K562 (cell line): ENCODE results near the gene UCHL5. TPM values are rescaled to one million over a fixed set of nuclear protein-coding genes. Genes with fewer than 3 reads are reported as not detected.

ENCODE experiments used
- ATAC-seq: fragments of 200-7000 bp; cut with Tn5 transposase; 3 replicates; pipeline ENCODE4 v1.9.1; 2020; ENCODE audit warnings: moderate library complexity
- Bru-seq: library from RNA; stranded (reverse); fragments of 400-500 nt; gene quantifications from one replicate; lab custom pipeline; 2021; lab: Mats Ljungman, UMichigan
- BruChase-seq, 2 experiments: library from RNA; stranded (reverse); fragments of 400-500 nt; gene quantifications; one replicate each; lab custom pipeline; 2021; lab: Mats Ljungman, UMichigan
- BruUV-seq: library from RNA; stranded (reverse); fragments of 400-500 nt; replicated peaks from 2 replicates; lab custom pipeline; 2021; lab: Mats Ljungman, UMichigan
- CTCF ChIA-PET: fragments of 300-600 bp; formaldehyde crosslinking; extraction: SDS; loops from one replicate; lab custom pipeline; 2021; ENCODE audit warnings: low intra/inter-chr PET ratio; lab: Yijun Ruan, JAX
- POLR2A ChIA-PET: fragments of 300-600, 350-650 bp; sonication (Branson Sonifier 250); formaldehyde crosslinking; extraction: SDS; loops from one replicate; lab custom pipeline; 2021; ENCODE audit warnings: antibody characterized with exemption, inconsistent platforms; lab: Yijun Ruan, JAX
- DNase-seq, 4 experiments: peaks; one replicate each; pipeline versions ENCODE4 v3.0.0 to v3.0.0-alpha.2; 2011 to 2018; ENCODE audit warnings: low spot score in 3 of 4, mixed read lengths in 3 of 4; ENCODE audit errors: extremely low read depth in 1 of 4
- FAIRE-seq: peaks from 2 replicates; lab custom pipeline; 2011; peaks lifted over from hg19 to GRCh38; lab: Jason Lieb, UNC
- H2AFZ ChIP-seq: 2 replicates; pipeline ENCODE4 v1.6.0; 2011; ENCODE audit warnings: low read depth, low read length, control low read depth, inconsistent platforms
- H3K27ac ChIP-seq: fragments of 200-600 bp; 3 replicates; pipeline ENCODE4 v1.8.0; 2011; ENCODE audit warnings: low read depth, mild to moderate bottlenecking, control low read depth, inconsistent platforms, low read length, moderate library complexity, mixed read lengths; ENCODE audit errors: extremely low read depth
- H3K27me3 ChIP-seq, 2 experiments: fragments of 300-600 bp in 1 of 2; 2 replicates in 1 of 2; 3 replicates in 1 of 2; pipeline versions ENCODE4 v1.6.0 to v1.8.0; 2011; ENCODE audit warnings: inconsistent platforms in 2 of 2, low read length in 2 of 2, mild to moderate bottlenecking in 1 of 2, mixed read lengths in 1 of 2, moderate library complexity in 1 of 2; ENCODE audit not compliant: control insufficient read depth in 2 of 2, insufficient read depth in 2 of 2
- H3K36me3 ChIP-seq: fragments of 300-600 bp; 3 replicates; pipeline ENCODE4 v1.8.0; 2011; ENCODE audit warnings: mild to moderate bottlenecking, low read length, inconsistent platforms; ENCODE audit not compliant: control insufficient read depth, insufficient read depth
- H3K4me1 ChIP-seq, 2 experiments: fragments of 200-600 bp in 1 of 2; replicated peaks in 1 of 2; 2 replicates in 1 of 2; 3 replicates in 1 of 2; pipeline versions ENCODE4 v1.5.1 to v1.8.0; 2011; ENCODE audit warnings: inconsistent platforms in 2 of 2, low read length in 2 of 2, mild to moderate bottlenecking in 1 of 2, mixed read lengths in 1 of 2, moderate library complexity in 1 of 2; ENCODE audit not compliant: control insufficient read depth in 2 of 2, insufficient read depth in 2 of 2
- H3K4me2 ChIP-seq: 2 replicates; pipeline ENCODE4 v1.6.1; 2011; ENCODE audit warnings: low read length, control low read depth, inconsistent platforms, mixed read lengths; ENCODE audit not compliant: insufficient read depth
- H3K4me3 ChIP-seq: fragments of 200-600 bp; sonication (generic), shearing (Covaris generic); 2 replicates; pipeline ENCODE4 v1.5.1; 2016; ENCODE audit warnings: control low read depth, inconsistent platforms
- H3K79me2 ChIP-seq: fragments of 200-600 bp; 3 replicates; pipeline ENCODE4 v1.8.0; 2011; ENCODE audit warnings: low read length, inconsistent platforms; ENCODE audit not compliant: control insufficient read depth, insufficient read depth
- H3K9ac ChIP-seq, 2 experiments: 2 replicates each; pipeline versions ENCODE4 v1.6.0 to v1.6.1; 2011; ENCODE audit warnings: low read depth in 2 of 2, low read length in 2 of 2, control low read depth in 1 of 2, inconsistent platforms in 1 of 2, mild to moderate bottlenecking in 1 of 2, mixed read lengths in 1 of 2; ENCODE audit not compliant: insufficient read depth in 1 of 2
- H3K9me1 ChIP-seq: one replicate; pipeline ENCODE4 v1.6.0; 2011; ENCODE audit warnings: inconsistent platforms, mild to moderate bottlenecking, low read length, moderate library complexity; ENCODE audit not compliant: control insufficient read depth, insufficient read depth
- H3K9me3 ChIP-seq: replicated peaks from 2 replicates; pipeline ENCODE4 v1.5.1; 2011; ENCODE audit warnings: low read depth, low read length, inconsistent platforms; ENCODE audit not compliant: control insufficient read depth, insufficient read depth
- H4K20me1 ChIP-seq: replicated peaks from 2 replicates; pipeline ENCODE4 v1.6.1; 2011; ENCODE audit warnings: low read length, inconsistent platforms, mixed read lengths; ENCODE audit not compliant: control insufficient read depth, insufficient read depth
- BHLHE40 ChIP-seq: IDR thresholded peaks from 2 replicates; pipeline ENCODE4 v1.6.1; 2011; ENCODE audit warnings: low read length, improper control_type of control experiment
- BMI1 ChIP-seq: fragments of 150-350 bp; IDR thresholded peaks from 2 replicates; pipeline ENCODE4 v1.6.1; 2014; ENCODE audit warnings: low read length
- HNRNPK ChIP-seq: fragments of 200-400 bp; formaldehyde crosslinking; IDR thresholded peaks from one replicate; pipeline ENCODE4 v1.6.1; 2018; ENCODE audit warnings: mild to moderate bottlenecking, low read depth, low read length; ENCODE audit not compliant: poor library complexity, severe bottlenecking
- L3MBTL2 ChIP-seq: fragments of 450-650 bp; IDR thresholded peaks from 2 replicates; pipeline ENCODE4 v1.6.1; 2016; ENCODE audit warnings: mild to moderate bottlenecking, moderate library complexity
- LEF1 ChIP-seq: fragments of 450-650 bp; IDR thresholded peaks from 2 replicates; pipeline ENCODE4 v1.6.1; 2016; ENCODE audit warnings: mild to moderate bottlenecking
- SAP30 ChIP-seq: fragments of 200-600 bp; sonication (generic); IDR thresholded peaks from 2 replicates; pipeline ENCODE4 v1.6.1; 2012; ENCODE audit warnings: borderline replicate concordance, low read depth, mild to moderate bottlenecking, moderate library complexity, low read length, control low read depth, inconsistent platforms; ENCODE audit not compliant: insufficient read depth, poor library complexity, severe bottlenecking
- TBP ChIP-seq: optimal IDR thresholded peaks from 2 replicates; pipeline ENCODE3; 2011; ENCODE audit warnings: low read depth, low read length, improper control_type of control experiment
- TEAD1 ChIP-seq, 2 experiments: fragments of 450-650 bp in 1 of 2; sonication (generic) in 1 of 2; formaldehyde crosslinking; IDR thresholded peaks; 2 replicates each; pipeline versions ENCODE4 v1.4.0 to v1.8.0; 2020 to 2022; ENCODE audit warnings: mild to moderate bottlenecking in 2 of 2, missing genetic modification reagents in 1 of 2
- TRIM24 ChIP-seq, 2 experiments: fragments of 450-650 bp; IDR thresholded peaks; 2 replicates each; pipeline ENCODE4 v1.6.1; 2016
- XRCC5 ChIP-seq: fragments of 200-400 bp; formaldehyde crosslinking; IDR thresholded peaks from 2 replicates; pipeline ENCODE4 v1.6.1; 2017; ENCODE audit warnings: low read depth, mild to moderate bottlenecking, low read length
- YBX1 ChIP-seq: fragments of 450-650 bp; IDR thresholded peaks from 2 replicates; pipeline ENCODE4 v1.7.1; 2016; ENCODE audit warnings: mild to moderate bottlenecking
- ZNF3 ChIP-seq: fragments of 250-450 bp; sonication (Bioruptor Pico); IDR thresholded peaks from 2 replicates; pipeline ENCODE4 v1.5.0; 2021; ENCODE audit warnings: mild to moderate bottlenecking, moderate library complexity
- WGBS: fragments of 100-300 bp; shearing (Covaris generic); methylation state at CpG from one replicate; pipeline ENCODE4 v1.1.6; 2016; ENCODE audit warnings: low coverage, mixed read lengths; ENCODE audit not compliant: insufficient coverage; ENCODE audit errors: missing lambda C conversion rate; 5-methylcytosine and 5-hydroxymethylcytosine counted together
- in situ Hi-C: fragments of 300-500 bp; cut with MboI; formaldehyde crosslinking; loops from 4 replicates; pipeline ENCODE4 v1.15.0; 2018; ENCODE audit warnings: inconsistent platforms, mixed read lengths
- intact Hi-C: fragments of 100-400 bp; cut with micrococcal nuclease; formaldehyde crosslinking; loops from 2 replicates; pipeline ENCODE4 v1.14.2; 2022
- long read RNA-seq, 3 experiments: library from polyadenylated mRNA in 2 of 3; library from RNA in 1 of 3; unstranded in 2 of 3; stranded (forward) in 1 of 3; transcript quantifications; one replicate each; pipeline ENCODE4 v2.0.0, GENCODE V29; 2019 to 2022
- polyA minus RNA-seq, 3 experiments: library from RNA; depleted of rRNA, polyadenylated mRNA; stranded (reverse); fragments of >200 nt; gene quantifications; 2 replicates each; pipeline ENCODE4 v1.2.3, GENCODE V29; 2011
- polyA plus RNA-seq, 8 experiments: library from polyadenylated mRNA; depleted of rRNA in 4 of 8; stranded (reverse) in 5 of 8; unstranded in 3 of 8; fragments of >200 nt; fragmentation: Nextera tagmentation in 2 of 8; fragmentation: Illumina TruSeq in 1 of 8; extraction: Ambion mirVana in 2 of 8; extraction: Trizol in 1 of 8; gene quantifications; 2 replicates each; pipeline versions ENCODE4 v1.2.1 to v1.2.3, GENCODE V29; 2011 to 2014; ENCODE audit warnings: inconsistent platforms in 1 of 8, missing spikeins in 1 of 8
- total RNA-seq, 7 experiments: library from RNA; depleted of rRNA in 6 of 7; stranded (reverse); fragments of >200 nt in 6 of 7; fragmentation: Illumina TruSeq in 2 of 7; extraction: Trizol in 2 of 7; gene quantifications; 2 replicates each; pipeline versions ENCODE4 v1.2.1 to v1.2.3, GENCODE V29; 2011 to 2021; ENCODE audit warnings: low replicate concordance in 1 of 7
- TF ChIP-seq, protein P1 (sequence below), 2 experiments: fragments of 450-650 bp in 1 of 2; sonication (generic) in 1 of 2; formaldehyde crosslinking; conservative IDR thresholded peaks; 2 replicates each; pipeline versions ENCODE4 v1.4.0 to v1.8.1; 2020 to 2022; ENCODE audit warnings: mild to moderate bottlenecking in 1 of 2, missing genetic modification reagents in 1 of 2

The UCHL5 gene, protein sequence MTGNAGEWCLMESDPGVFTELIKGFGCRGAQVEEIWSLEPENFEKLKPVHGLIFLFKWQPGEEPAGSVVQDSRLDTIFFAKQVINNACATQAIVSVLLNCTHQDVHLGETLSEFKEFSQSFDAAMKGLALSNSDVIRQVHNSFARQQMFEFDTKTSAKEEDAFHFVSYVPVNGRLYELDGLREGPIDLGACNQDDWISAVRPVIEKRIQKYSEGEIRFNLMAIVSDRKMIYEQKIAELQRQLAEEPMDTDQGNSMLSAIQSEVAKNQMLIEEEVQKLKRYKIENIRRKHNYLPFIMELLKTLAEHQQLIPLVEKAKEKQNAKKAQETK
- total RNA-seq (2011; cell fraction: chromatin; rRNA removed; ENCODE audit: low replicate concordance): 52.2 and 140 TPM in 2 replicates
- total RNA-seq (2011; cell fraction: nucleolus; rRNA removed): 19.7 and 27.2 TPM in 2 replicates
- 59.5 and 113 TPM in 2 replicates for total RNA-seq (2011; cell fraction: nucleoplasm; rRNA removed)
- total RNA-seq (2014; rRNA removed): 85.4 and 85.6 TPM in 2 replicates
- 114 and 132 TPM in 2 replicates for total RNA-seq (2014; rRNA removed; fragmentation: Illumina TruSeq; extraction: Trizol)
- total RNA-seq (2015; rRNA removed; fragmentation: Illumina TruSeq; extraction: Trizol): 117 and 122 TPM in 2 replicates
- 133 and 138 TPM in 2 replicates for total RNA-seq (2021)
- polyA plus RNA-seq (2011; rRNA removed): 117 and 174 TPM in 2 replicates
- 21.6 and 39.4 TPM in 2 replicates for polyA plus RNA-seq (2011; cell fraction: cytosol; rRNA removed)
- 38.3 and 58.5 TPM in 2 replicates for polyA plus RNA-seq (2011; cell fraction: nucleus; rRNA removed)
- polyA plus RNA-seq (2012): 89.5 and 112 TPM in 2 replicates
- polyA plus RNA-seq (2014; fragmentation: Illumina TruSeq; extraction: Trizol): 188 and 206 TPM in 2 replicates
- polyA plus RNA-seq (2014; fragmentation: Nextera tagmentation; extraction: Ambion mirVana): 10 to 100 TPM; 61.0 to 68.9 TPM
- 151 and 180 TPM in 2 replicates for polyA plus RNA-seq (2014; rRNA removed)
- polyA minus RNA-seq (2011; rRNA and poly(A)+ RNA removed): 168 and 179 TPM in 2 replicates
- polyA minus RNA-seq (2011; cell fraction: cytosol; rRNA and poly(A)+ RNA removed): 44.0 and 70.9 TPM in 2 replicates
- 62.3 and 92.4 TPM in 2 replicates for polyA minus RNA-seq (2011; cell fraction: nucleus; rRNA and poly(A)+ RNA removed)
- percentile 97 among the genes with signal in this experiment for Bru-seq, nascent RNA
- percentile 98 among the genes with signal in this experiment for BruChase-seq, experiment 1, labeled RNA remaining after a 2-hour chase
- percentile 97 among the genes with signal in this experiment for BruChase-seq, experiment 2, labeled RNA remaining after a 6-hour chase
- long read RNA-seq, experiment 1, full-length matches to known transcripts: 576 of 887 reads
- long read RNA-seq, experiment 1, partial matches to known transcripts: 27 of 887 reads
- long read RNA-seq, experiment 1, other reads (novel, unspliced or antisense): 284 of 887 reads
- long read RNA-seq, experiment 2, full-length matches to known transcripts: 41 of 132 reads
- long read RNA-seq, experiment 2, partial matches to known transcripts: 12 of 132 reads
- long read RNA-seq, experiment 2, other reads (novel, unspliced or antisense): 79 of 132 reads
- long read RNA-seq, experiment 3, full-length matches to known transcripts: 135 of 265 reads
- long read RNA-seq, experiment 3, partial matches to known transcripts: 63 of 265 reads
- long read RNA-seq, experiment 3, other reads (novel, unspliced or antisense): 67 of 265 reads

DNA sequence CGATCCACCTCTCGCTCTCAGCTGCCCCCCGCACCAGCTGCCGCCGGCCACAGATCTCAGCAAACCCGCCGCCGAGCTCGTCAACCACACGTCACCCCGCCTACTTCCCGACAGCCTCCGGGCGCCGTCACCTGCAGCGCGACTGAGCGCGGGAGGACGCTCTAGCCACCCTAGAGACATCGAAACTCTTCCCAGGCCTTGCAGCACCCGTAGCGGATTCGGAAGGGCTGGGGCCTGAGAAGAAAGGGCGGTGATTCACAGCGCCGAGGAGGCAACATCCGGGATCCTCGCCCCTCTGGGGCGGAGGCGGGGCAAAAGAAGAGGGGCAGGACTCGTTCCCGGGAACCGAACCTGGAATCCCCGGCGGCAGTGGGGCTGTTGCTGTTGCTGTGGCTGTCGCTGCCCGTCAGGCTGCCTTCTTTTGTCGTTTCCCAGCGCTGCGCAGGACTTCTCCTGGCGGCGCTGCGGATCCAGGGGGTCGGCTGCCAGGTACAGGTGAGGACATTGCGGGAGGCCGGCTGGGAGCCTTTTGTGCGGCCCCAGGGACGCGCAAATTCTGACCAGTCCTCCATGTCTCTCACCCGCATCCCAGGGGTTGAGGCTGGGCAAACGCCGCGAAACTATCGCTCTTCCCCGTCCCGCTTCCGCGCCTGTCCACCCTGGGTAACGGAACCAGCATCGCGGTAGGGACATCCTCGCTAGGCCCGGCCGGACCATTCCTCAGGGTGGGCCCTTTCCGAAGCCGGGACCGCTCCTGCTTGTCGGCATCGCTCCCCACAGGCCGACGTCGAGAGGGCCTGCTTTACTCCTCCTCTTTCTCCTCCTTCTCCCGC is at the start of gene UCHL5, which contains the start of gene RO60:
TSS of gene UCHL5 (minus strand) at position 79 of the 833 bp plus-strand sequence. CDS start 100 bp downstream, outside the sequence.
TSS of gene RO60 (plus strand) at position 331 of the 833 bp plus-strand sequence. CDS start 9,443 bp downstream, outside the sequence.
- peak within 1 kb of the TSS; percentile 94 for H3K27ac ChIP-seq
- ChIA-PET CTCF (no interaction called here), POLR2A (interaction anchor here (0.5 to 3.2 kb wide), 26 partner anchors 8 to 249 kb away, joined by 3 to 26 read pairs (median 4); partner anchors contain the start of genes CDC73 and GLRX2)
- no peaks in the 10 kb centered on the region for H3K27me3 ChIP-seq
- H3K4me3 ChIP-seq: peak within 1 kb of the TSS; percentile 81
- peak within 1 kb of the TSS; percentile 84 for H2AFZ ChIP-seq
- H3K4me2 ChIP-seq: peak within 1 kb of the TSS; percentile 100
- FAIRE-seq (peak; percentile 95), ATAC-seq (peak; percentile 87), DNase-seq (peak; percentile 89 to 99 (median 92))
- no TSS peak for BruUV-seq
- H3K4me1 ChIP-seq: peaks cover 10 to 26% of the 10 kb centered on the region in 2 experiments; a peak in 4 of 5 replicates
- H3K9me1 ChIP-seq: peaks cover 3% of the 10 kb centered on the region
- no peaks in the 10 kb centered on the region for H3K9me3 ChIP-seq
- H4K20me1 ChIP-seq: peaks cover 9% of the 10 kb centered on the region
- H3K79me2 ChIP-seq: peaks cover 98% of the 10 kb centered on the region
- intact Hi-C loops (loop anchor here (1.0 kb wide), 2 partner anchors 45 to 62 kb away; no protein-coding TSS in a partner anchor), in situ Hi-C loops (no loop called here)
- H3K9ac ChIP-seq: peak within 1 kb of the TSS; percentile 96 to 98
- WGBS: 1% methylated on average over 72 of the region's 74 CpGs
- peaks cover 43% of the 10 kb centered on the region for H3K36me3 ChIP-seq
- peak; percentile 86 for TF ChIP-seq TBP
- TF ChIP-seq YBX1: no peak
- TF ChIP-seq HNRNPK: peak; percentile 72
- peak; percentile 91 for TF ChIP-seq L3MBTL2
- TF ChIP-seq XRCC5: peak; percentile 92
- no peak for TF ChIP-seq BMI1
- TF ChIP-seq LEF1: 0 out of 2 replicates have a peak, but pooled peaks have one; percentile 12
- TF ChIP-seq SAP30: peak; percentile 77
- TF ChIP-seq TEAD1 (CRISPR knock-in tag; IDR thresholded peaks at IDR 0.05): peak in 1 of 2 experiments; percentile 73; a peak in 2 of 4 replicates
- no peak for TF ChIP-seq ZNF3 (CRISPR knock-in tag)
- TF ChIP-seq TRIM24 (IDR thresholded peaks at IDR 0.05): peak in 1 of 2 experiments; percentile 65; a peak in 2 of 4 replicates
- TF ChIP-seq BHLHE40: peak; percentile 96
- TF ChIP-seq, protein P1, sequence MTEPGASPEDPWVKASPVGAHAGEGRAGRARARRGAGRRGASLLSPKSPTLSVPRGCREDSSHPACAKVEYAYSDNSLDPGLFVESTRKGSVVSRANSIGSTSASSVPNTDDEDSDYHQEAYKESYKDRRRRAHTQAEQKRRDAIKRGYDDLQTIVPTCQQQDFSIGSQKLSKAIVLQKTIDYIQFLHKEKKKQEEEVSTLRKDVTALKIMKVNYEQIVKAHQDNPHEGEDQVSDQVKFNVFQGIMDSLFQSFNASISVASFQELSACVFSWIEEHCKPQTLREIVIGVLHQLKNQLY (CRISPR knock-in tag; conservative IDR thresholded peaks at IDR 0.05): peak in 1 of 2 experiments; percentile 63; a peak in 1 of 4 replicates
